SU-DHL-6 (cell line): Measurements from ENCODE around the gene SNX3.
A peak's percentile ranks its signal among the peaks of the same experiment; 100 is the strongest.

Source experiments
- H2AFZ ChIP-seq: fragments of 200-600 bp; sonication (generic); 2 replicates; pipeline ENCODE4 v1.6.1; 2014; ENCODE audit warnings: low read depth, mild to moderate bottlenecking, moderate library complexity, mixed read lengths, antibody characterized with exemption, low read length; ENCODE audit not compliant: severe bottlenecking
- H3F3A ChIP-seq: fragments of 200-600 bp; shearing (Covaris generic); 2 replicates; pipeline ENCODE4 v1.6.0; 2016; ENCODE audit warnings: antibody characterized with exemption, mild to moderate bottlenecking; ENCODE audit not compliant: insufficient read depth
- H3K27ac ChIP-seq: fragments of 200-600 bp; sonication (generic); 2 replicates; pipeline ENCODE4 v1.5.1; 2016; ENCODE audit warnings: low read depth, mild to moderate bottlenecking, low read length, moderate library complexity, mixed read lengths
- H3K27me3 ChIP-seq: fragments of 200-600 bp; sonication (generic), shearing (Covaris generic); 2 replicates; pipeline ENCODE4 v1.6.0; 2014; ENCODE audit warnings: mild to moderate bottlenecking, low read length
- H3K36me3 ChIP-seq: fragments of 200-600 bp; sonication (generic); 2 replicates; pipeline ENCODE4 v1.6.1; 2014; ENCODE audit warnings: mild to moderate bottlenecking, low read length, mixed read lengths
- H3K4me2 ChIP-seq: fragments of 300-600, 200-600 bp; shearing (Covaris generic), sonication (generic); 2 replicates; pipeline ENCODE4 v1.6.0; 2014; ENCODE audit warnings: low read length, low read depth, mild to moderate bottlenecking; ENCODE audit not compliant: poor library complexity, severe bottlenecking
- H3K4me3 ChIP-seq: fragments of 200-600 bp; sonication (generic); 2 replicates; pipeline ENCODE4 v1.5.1; 2014; ENCODE audit warnings: antibody characterized with exemption, low read length, mild to moderate bottlenecking, mixed read lengths; ENCODE audit not compliant: insufficient read depth, poor library complexity, severe bottlenecking
- H3K79me2 ChIP-seq: fragments of 200-600 bp; sonication (generic); 2 replicates; pipeline ENCODE4 v1.6.1; 2014; ENCODE audit warnings: mild to moderate bottlenecking, low read length, moderate library complexity; ENCODE audit not compliant: insufficient read depth
- H3K9ac ChIP-seq: fragments of 200-600 bp; sonication (generic); 2 replicates; pipeline ENCODE4 v1.7.0; 2014; ENCODE audit warnings: mild to moderate bottlenecking, low read length
- H3K9me2 ChIP-seq: fragments of 200-600 bp; sonication (generic); replicated peaks from 2 replicates; pipeline ENCODE4 v1.6.1; 2014; ENCODE audit warnings: low read length; ENCODE audit not compliant: insufficient read depth
- H3K9me3 ChIP-seq: fragments of 200-600 bp; sonication (generic); 2 replicates; pipeline ENCODE4 v1.6.1; 2014; ENCODE audit warnings: low read length, mixed read lengths; ENCODE audit not compliant: insufficient read depth
- H4K20me1 ChIP-seq: fragments of 200-600 bp; sonication (generic); 2 replicates; pipeline ENCODE4 v1.6.1; 2014; ENCODE audit warnings: low read depth, mild to moderate bottlenecking, antibody characterized with exemption, low read length, moderate library complexity, mixed read lengths
- CTCF ChIP-seq: fragments of 200-600 bp; sonication (generic); IDR thresholded peaks from one replicate; pipeline ENCODE4 v1.5.1; 2017; ENCODE audit warnings: antibody characterized with exemption, mild to moderate bottlenecking, low read length, moderate library complexity; ENCODE audit not compliant: insufficient read depth, poor library complexity, severe bottlenecking
- EZH2phosphoT487 ChIP-seq: fragments of 200-600 bp; sonication (generic), shearing (Covaris generic); conservative IDR thresholded peaks from 2 replicates; pipeline ENCODE4 v1.6.1; 2018; ENCODE audit warnings: mild to moderate bottlenecking, antibody characterized with exemption, low read length, moderate library complexity, mixed read lengths

SNX3 gene

DNA sequence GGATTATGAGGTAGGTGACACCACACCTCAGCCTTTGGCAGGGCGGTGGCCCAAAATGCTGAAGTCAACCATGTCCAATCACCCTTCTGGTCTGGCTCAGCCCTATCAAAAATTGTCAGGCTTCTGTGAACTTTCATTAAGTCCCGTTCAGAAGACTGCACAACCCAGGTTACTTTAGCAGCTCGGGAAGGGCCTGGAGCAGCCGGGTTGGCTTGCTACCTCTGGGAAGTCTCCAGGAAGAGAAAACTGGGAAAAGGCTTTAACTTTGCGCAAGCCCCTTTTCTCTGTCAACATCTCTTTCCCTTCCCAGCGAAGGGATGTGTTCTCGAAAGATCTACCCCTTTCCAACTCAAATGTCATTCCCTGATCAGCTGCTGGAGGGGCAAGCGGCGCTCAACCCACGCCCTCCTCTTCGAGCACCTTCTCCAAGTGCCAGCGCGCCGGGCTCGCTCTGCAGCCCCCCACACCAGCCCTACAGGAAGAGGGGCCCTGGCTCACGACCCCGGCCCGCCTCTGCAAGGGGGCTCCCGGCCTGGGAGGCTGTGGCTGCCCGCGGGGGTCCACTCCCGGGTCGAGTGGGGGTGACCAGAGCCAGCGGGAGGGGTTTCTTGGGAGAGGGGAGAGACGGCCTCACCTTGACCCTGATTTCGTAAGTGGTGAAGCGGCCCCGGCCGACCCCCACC, 573 bp downstream of the SNX3 start:
- Histone ChIP-seq H3K9ac (peak overlapping the region; percentile 88), H2AFZ (peak overlapping the region; percentile 98), H3K27me3 (no peaks in the 10 kb centered on the region), H3K36me3 (no peaks in the 10 kb centered on the region), H3K27ac (peak overlapping the region; percentile 74), H3F3A (peaks cover 24% of the 10 kb centered on the region), H3K9me2 (no peaks in the 10 kb centered on the region), H3K4me2 (peak overlapping the region; percentile 86), H3K4me3 (peak overlapping the region; percentile 91), H4K20me1 (no peaks in the 10 kb centered on the region), H3K9me3 (no peaks in the 10 kb centered on the region), H3K79me2 (peaks cover 55% of the 10 kb centered on the region)
- no peak for TF ChIP-seq CTCF
- no peak for TF ChIP-seq EZH2phosphoT487

- Histone ChIP-seq H3K9me2 (no peaks in the 10 kb centered on the region), H3F3A (peaks cover 12% of the 10 kb centered on the region), H4K20me1 (no peaks in the 10 kb centered on the region), H3K9ac (no peak overlapping the region), H3K9me3 (no peaks in the 10 kb centered on the region), H3K27ac (no peak overlapping the region), H3K27me3 (no peaks in the 10 kb centered on the region), H3K79me2 (peaks cover 99% of the 10 kb centered on the region), H3K4me3 (no peak overlapping the region), H3K36me3 (no peaks in the 10 kb centered on the region), H3K4me2 (no peak overlapping the region), H2AFZ (no peak overlapping the region)
- TF ChIP-seq CTCF: no peak
- no peak for TF ChIP-seq EZH2phosphoT487
Observed at GRCh38 chr6:108254433-108255410, 6.1 kb downstream of the SNX3 start.

DNA sequence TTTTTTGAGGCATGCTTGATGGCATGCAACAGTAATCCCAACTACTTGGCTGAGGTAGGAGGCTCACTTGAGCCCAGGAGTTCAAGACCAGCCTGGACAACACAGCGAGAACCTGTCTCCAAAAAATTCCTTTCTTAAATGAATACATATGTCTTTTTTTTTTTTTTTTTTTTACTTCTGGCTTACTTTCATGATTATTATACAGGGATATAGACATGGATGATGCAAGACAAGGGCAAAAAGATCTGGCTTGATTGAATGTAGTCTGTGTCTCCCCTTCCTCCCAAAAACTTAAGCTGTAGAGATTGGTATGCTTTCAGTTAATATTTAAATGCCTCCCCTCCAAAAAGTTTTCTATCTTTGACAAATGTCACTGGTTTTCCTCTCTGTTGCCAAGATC, 7.6 kb downstream of the SNX3 start:
- no peak overlapping the region for H3K9ac ChIP-seq
- H2AFZ ChIP-seq: no peak overlapping the region
- H3K79me2 ChIP-seq: peaks cover 99% of the 10 kb centered on the region
- no peak overlapping the region for H3K4me2 ChIP-seq
- no peak overlapping the region for H3K27ac ChIP-seq
- H3K36me3 ChIP-seq: no peaks in the 10 kb centered on the region
- no peaks in the 10 kb centered on the region for H3F3A ChIP-seq
- no peaks in the 10 kb centered on the region for H3K9me3 ChIP-seq
- TF ChIP-seq CTCF: no peak
- no peak for TF ChIP-seq EZH2phosphoT487
- H3K4me3 ChIP-seq: no peak overlapping the region
- no peaks in the 10 kb centered on the region for H3K9me2 ChIP-seq
- H4K20me1 ChIP-seq: no peaks in the 10 kb centered on the region
- H3K27me3 ChIP-seq: no peaks in the 10 kb centered on the region
